ENCODE results near the gene FBXO39.
"Not testable (repeated sequence)": the region's sequence is repeated elsewhere in the genome, so short reads cannot be mapped to it uniquely, and the experiment has no call there.

The FBXO39 gene

GRCh38 chr17:6775871-6776405 lies at the start of gene FBXO39:
TSS of gene FBXO39 (plus strand) at chr17:6776215. CDS start at chr17:6779869, 3,654 bp downstream.
- DNase-seq, result no peak

GRCh38 chr17:6729531-6729930 lies 46.5 kb upstream of the FBXO39 start:
- DNase-seq, result no peak

- DNase-seq, result not testable (repeated sequence)
Measured at GRCh38 chr17:6746665-6747064, 29.4 kb upstream of the FBXO39 start.

GRCh38 chr17:6748617-6749016 lies 27.4 kb upstream of the FBXO39 start:
- no peak for DNase-seq

- no peak for DNase-seq
Measured at GRCh38 chr17:6749519-6749918, 26.5 kb upstream of the FBXO39 start.

GRCh38 chr17:6752068-6752909 lies 23.7 kb upstream of the FBXO39 start:
- DNase-seq, result peak; percentile 55

- DNase-seq, result no peak
Measured at GRCh38 chr17:6753006-6753445, 23.0 kb upstream of the FBXO39 start.

- no peak for DNase-seq
Measured at GRCh38 chr17:6753546-6753945, 22.5 kb upstream of the FBXO39 start.

GRCh38 chr17:6755281-6755680 lies 20.7 kb upstream of the FBXO39 start:
- no peak for DNase-seq

- no peak for DNase-seq
Measured at GRCh38 chr17:6755731-6756184, 20.3 kb upstream of the FBXO39 start, which contains the start of gene XAF1. TSS of gene XAF1 (plus strand) at chr17:6756046. CDS start at chr17:6756079, 33 bp downstream.

GRCh38 chr17:6756425-6757031 lies 19.5 kb upstream of the FBXO39 start:
- DNase-seq, result no peak

- DNase-seq, result no peak
Measured at GRCh38 chr17:6757747-6758146, 18.3 kb upstream of the FBXO39 start.

- DNase-seq, result no peak
Measured at GRCh38 chr17:6761779-6762178, 14.2 kb upstream of the FBXO39 start.

- DNase-seq, result no peak
Measured at GRCh38 chr17:6768447-6768846, 7.6 kb upstream of the FBXO39 start.

GRCh38 chr17:6772016-6772415 lies 4.0 kb upstream of the FBXO39 start:
- DNase-seq, result no peak

- DNase-seq, result not testable (repeated sequence)
Measured at GRCh38 chr17:6774906-6775305, 1.1 kb upstream of the FBXO39 start.

- DNase-seq, result no peak
Measured at GRCh38 chr17:6779411-6779810, 3.4 kb downstream of the FBXO39 start.

GRCh38 chr17:6780001-6780400 lies 4.0 kb downstream of the FBXO39 start:
- DNase-seq, result no peak

- no peak for DNase-seq
Measured at GRCh38 chr17:6780886-6781285, 4.9 kb downstream of the FBXO39 start.

GRCh38 chr17:6782244-6782643 lies 6.2 kb downstream of the FBXO39 start:
- no peak for DNase-seq

- DNase-seq, result no peak
Measured at GRCh38 chr17:6786618-6787017, 10.6 kb downstream of the FBXO39 start.

- DNase-seq, result no peak
Measured at GRCh38 chr17:6787081-6787693, 11.2 kb downstream of the FBXO39 start.

GRCh38 chr17:6789146-6789545 lies 13.1 kb downstream of the FBXO39 start:
- no peak for DNase-seq
